HG03039 (cell line): ENCODE results near the gene SPATS1.

ENCODE experiments used
- ATAC-seq: cut with Tn5 transposase; IDR thresholded peaks from one replicate; pipeline ENCODE4 v1.9.1; 2021; ENCODE audit warnings: mild to moderate bottlenecking, moderate library complexity; ENCODE audit not compliant: unreplicated experiment

The SPATS1 gene

DNA sequence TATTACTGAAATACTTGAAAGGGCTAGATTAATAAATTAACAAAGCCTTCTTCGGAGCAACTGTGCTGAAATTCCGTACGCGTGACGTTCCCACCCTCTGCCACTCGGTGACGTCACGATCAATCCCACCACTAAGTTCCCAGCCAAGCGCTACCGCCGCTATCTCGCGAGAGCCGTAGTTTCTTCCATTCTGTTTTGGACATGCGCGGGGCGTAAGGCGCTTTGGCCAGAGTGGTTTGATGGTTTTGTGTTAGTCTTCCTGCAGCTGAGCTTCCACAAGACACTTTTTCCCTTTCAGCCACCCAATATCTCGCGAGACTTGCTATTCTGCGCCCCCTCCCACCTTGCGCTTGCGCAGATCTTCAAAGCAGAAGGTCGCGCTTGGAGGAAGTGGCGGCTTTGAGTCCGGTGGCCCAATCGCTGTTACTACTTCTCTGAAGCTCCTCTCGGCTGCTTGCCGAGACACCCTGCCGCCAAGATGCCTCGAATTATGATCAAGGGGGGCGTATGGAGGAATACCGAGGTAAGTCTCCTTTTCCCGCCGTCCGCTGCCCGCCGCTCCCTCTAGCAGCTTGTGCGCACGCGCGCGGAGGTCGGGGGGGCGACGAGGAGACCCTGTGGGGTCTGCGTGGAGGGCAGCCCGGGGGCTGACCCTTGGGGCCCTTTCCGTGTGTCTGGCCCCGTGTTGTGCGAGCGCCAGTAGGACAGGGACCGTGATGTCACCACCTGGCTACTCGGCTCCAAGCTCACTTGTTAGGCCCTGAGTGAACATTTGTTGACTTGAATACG, 45.1 kb downstream of the SPATS1 start, which contains the start of gene CDC5L:
CDC5L (plus strand) TSS at position 361 of the 789 bp plus-strand sequence; CDS start at position 479, 118 bp downstream.
- ATAC-seq = peak; percentile 86

DNA sequence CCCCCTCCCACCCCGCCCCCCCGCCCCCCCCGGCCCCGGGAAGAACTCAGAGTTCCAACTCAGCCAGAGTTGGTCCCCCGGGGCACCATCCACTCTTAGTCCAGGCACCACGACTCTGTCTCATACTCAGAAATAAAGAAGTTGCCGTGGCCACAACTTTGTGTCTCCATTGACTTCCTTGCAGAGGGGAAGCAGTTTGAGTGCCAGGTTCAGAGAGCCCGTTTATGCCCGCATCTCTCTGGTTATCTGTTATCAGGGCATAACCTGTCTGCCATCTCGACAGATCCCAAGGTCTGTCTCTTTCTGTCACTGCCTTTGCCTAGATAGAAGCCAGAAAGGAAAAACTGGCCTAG, 45.7 kb downstream of the SPATS1 start:
- no peak for ATAC-seq

DNA sequence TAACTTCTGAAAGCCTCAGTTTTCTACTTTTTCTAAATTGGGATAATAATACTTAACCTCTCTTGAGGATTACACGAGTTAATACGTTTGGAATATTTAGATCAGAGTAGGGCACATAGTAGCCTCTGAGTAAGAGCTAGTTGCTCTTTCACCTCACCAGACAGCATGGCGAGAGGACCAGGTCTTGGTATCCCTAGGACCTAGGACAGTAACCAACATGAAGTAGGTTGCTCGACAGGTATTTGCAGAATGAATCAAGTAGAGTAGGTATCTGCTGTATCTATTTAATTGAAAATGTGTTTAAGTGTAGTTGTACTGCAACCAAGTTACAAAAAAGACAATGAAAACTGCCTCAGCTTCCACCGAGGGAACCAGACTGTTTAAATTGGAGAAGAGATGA, 46.4 kb downstream of the SPATS1 start:
- ATAC-seq = no peak

DNA sequence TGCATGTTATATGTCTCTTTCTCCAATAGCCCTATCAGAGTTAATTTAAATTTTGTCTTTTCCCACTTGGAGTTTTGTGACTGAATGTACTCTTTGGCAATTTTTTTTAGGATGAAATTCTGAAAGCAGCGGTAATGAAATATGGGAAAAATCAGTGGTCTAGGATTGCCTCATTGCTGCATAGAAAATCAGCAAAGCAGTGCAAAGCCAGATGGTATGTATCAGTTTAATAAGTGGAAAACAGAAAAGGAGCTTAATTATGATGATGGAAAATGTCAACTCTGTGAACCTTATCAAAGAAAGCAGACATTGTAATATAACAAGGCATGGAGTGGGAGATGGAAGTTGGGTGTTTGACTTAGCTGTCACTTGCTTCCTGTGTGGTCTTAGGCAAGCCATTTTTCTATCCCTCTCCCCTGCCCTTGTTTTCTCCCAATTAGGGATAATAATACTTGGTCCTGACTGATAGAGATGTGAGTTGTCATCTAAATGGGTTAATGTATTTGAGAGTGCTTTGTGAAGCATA, 47.8 kb downstream of the SPATS1 start:
- ATAC-seq = no peak
